GM19023 (cell line): Measurements from ENCODE around the gene KRTAP1-5.
"Not testable (repeated sequence)": the region's sequence is repeated elsewhere in the genome, so short reads cannot be mapped to it uniquely, and the experiment has no call there.

Source experiments
- ATAC-seq: cut with Tn5 transposase; IDR thresholded peaks from one replicate; pipeline ENCODE4 v1.9.1; 2021; ENCODE audit warnings: mild to moderate bottlenecking, moderate library complexity; ENCODE audit not compliant: unreplicated experiment

The KRTAP1-5 gene, protein sequence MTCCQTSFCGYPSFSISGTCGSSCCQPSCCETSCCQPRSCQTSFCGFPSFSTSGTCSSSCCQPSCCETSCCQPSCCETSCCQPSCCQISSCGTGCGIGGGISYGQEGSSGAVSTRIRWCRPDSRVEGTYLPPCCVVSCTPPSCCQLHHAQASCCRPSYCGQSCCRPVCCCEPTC

DNA sequence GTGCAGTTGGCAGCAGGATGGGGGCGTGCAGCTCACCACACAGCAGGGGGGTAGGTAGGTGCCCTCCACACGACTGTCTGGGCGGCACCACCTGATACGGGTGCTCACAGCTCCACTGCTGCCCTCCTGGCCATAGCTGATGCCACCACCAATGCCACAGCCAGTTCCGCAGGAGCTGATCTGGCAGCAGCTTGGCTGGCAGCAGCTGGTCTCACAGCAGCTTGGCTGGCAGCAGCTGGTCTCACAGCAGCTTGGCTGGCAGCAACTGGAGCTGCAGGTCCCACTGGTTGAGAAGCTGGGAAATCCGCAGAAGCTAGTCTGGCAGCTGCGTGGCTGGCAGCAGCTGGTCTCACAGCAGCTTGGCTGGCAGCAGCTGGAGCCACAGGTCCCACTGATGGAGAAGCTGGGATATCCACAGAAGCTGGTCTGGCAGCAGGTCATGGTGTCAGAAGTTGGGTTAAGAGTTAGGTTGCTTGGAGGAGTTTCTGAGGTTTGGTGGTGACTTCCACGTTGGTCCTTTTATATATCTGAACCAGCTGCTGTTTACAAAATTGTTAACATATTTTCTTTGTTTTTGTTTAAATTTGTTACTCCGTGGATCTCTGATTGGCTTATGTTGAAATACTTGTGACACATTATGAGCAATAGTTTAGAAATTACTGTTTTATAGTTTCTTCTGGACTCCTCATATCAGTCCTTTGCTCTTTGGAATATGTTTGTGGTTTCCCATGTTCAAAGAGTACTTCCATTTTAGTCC is at the start of gene KRTAP1-5:
TSS of gene KRTAP1-5 (minus strand) at position 494 of the 757 bp plus-strand sequence. CDS start at position 441, 53 bp downstream.
- no peak for ATAC-seq

DNA sequence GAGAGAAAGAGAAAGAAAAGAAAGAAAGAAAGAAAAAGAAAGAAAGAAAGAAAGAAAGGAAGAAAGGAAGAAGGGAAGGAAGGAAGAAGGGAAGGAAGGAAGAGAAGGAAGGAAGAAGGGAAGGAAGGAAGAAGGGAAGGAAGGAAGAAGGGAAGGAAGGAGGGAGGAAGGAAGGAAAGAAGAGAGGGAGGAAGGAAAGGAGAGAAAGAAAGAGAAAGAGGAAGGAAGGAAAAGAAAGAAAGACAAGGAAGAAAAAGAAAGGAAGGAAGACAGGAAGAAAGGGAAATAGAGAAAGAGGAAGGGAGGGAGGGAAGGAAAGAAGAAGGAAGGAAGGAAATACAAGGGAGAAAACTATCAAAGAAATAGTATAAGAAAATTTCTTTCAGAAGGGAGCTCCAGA is 49.8 kb upstream of the KRTAP1-5 start:
- ATAC-seq = no peak

DNA sequence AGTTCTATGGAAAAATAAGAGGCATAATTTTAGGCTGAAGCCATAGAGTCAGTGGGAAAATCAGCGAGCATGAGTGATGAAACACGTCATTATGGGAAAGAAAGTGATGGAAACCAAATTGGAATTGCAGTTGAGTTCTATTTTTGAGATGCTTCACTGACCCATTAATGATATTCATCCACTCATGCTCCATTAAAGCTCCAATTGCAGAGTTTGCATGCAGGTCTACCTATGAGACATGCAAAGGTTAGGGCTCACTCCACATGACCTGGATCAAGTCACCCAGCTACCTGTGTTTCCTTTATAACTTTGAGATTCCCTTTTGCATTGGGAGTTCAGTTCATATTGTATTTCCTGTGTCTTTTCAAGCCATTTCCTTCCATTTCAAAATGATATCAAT is 46.7 kb upstream of the KRTAP1-5 start:
- ATAC-seq = no peak

DNA sequence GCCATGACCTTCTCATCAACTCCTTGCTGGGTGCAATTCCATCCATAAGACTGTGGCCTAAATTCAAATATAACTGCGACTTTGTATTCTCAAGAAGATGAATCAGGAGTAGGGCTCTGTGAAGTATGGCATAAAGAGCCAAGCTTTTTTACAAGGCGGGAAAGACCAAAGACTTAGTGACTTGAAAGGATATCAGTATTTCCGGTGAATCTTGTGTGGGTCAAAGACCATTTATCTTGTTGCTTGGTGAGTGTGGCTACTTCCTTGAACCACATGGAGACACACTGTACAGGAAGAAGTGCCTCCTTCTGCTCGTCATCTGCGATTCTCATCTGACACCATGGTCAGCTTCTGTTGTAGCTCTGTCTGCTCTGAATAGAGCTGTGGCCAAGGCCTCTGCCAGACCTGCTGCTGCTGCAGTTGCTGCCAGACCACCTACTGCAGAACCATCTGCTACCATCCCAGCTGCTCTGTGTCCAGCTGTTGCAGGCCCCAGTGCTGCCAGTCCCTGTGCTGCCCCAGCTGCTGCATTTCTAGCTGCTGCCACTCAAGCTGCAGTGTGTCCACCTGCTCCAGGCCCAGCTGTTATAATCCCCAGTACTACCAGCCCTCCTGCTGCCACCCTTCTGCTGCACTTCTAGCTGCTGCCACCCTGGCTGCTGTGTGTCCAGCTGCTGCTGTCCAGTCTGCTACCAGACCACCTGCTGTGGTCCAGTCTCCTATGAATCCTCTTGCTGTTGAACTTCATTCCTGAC is 44.8 kb upstream of the KRTAP1-5 start:
- ATAC-seq = no peak

DNA sequence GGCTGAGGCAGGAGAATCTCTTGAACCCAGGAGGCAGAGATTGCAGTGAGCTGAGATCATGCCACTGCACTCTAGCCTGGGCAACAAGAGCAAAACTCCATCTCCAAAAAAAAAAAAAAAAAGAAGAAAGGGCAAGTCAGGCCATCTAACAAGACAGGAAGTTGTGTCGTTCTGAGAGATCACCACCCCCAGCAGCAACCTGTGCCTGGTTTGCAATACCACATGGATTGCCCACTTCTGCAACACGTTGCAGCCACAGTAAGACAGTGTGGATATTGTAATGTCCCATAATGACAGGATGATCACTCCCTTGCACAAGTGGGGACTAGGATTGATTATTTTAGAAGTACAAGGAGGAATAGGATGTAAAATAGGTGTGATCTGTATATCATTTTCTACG is 42.0 kb upstream of the KRTAP1-5 start:
- no peak for ATAC-seq

DNA sequence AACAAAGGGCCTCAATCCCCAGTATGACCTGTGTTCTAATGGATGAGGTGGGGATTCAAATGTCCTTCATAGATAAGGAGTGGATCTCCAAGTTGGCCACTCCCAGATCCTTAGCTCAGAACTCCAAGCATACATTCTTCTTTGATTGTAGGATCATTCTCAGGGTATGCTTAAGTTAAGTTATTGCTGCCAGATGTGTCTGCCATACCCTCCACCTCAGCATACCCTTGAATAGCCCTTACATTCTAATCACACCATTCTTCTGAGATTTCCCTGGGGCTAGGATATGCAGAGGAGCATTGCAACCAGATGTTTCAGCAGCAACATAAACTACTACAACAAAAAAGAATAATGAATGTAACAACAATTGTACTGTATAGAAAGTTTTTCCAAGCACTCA is 40.3 kb upstream of the KRTAP1-5 start:
- no peak for ATAC-seq

DNA sequence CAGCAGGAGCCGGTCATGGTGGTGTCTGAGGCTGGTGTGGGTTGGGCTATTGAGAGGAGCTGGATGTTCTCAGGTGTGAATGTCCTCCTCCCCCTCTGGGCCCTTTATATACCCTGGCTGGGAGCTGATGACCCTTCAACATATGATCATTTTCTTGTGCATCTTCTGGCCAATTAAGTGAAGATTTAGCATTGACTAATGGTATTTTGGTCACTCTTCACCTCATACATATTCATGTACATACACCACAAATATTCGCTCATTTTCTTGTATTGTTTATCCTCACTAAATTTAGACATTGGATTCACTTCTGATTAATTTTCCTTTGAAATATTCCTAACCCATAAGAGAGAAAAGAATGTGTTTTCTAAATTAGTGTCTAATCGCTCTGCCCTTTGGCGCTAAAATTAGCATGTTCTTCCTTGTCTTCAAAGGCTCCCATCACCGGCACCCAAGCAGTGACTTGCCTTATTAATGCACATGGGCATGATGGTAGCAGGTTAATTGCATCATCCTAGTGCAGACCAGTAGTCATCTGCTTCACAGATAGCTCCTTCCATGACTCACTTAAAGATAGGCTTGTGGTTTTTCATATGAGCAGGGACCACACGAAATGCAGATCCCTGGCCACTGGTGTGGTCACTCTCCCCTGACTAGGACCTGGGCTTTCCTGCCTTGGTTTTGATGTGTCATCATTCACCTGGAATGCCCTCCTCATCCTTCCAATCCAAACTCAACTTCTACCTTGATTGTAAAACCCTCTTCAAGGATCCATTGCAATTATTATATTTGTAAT is 39.0 kb upstream of the KRTAP1-5 start, which contains the start of gene KRTAP2-4:
TSS of gene KRTAP2-4 (minus strand) at position 51 of the 796 bp plus-strand sequence. CDS start at position 17, 34 bp downstream.
- no peak for ATAC-seq

DNA sequence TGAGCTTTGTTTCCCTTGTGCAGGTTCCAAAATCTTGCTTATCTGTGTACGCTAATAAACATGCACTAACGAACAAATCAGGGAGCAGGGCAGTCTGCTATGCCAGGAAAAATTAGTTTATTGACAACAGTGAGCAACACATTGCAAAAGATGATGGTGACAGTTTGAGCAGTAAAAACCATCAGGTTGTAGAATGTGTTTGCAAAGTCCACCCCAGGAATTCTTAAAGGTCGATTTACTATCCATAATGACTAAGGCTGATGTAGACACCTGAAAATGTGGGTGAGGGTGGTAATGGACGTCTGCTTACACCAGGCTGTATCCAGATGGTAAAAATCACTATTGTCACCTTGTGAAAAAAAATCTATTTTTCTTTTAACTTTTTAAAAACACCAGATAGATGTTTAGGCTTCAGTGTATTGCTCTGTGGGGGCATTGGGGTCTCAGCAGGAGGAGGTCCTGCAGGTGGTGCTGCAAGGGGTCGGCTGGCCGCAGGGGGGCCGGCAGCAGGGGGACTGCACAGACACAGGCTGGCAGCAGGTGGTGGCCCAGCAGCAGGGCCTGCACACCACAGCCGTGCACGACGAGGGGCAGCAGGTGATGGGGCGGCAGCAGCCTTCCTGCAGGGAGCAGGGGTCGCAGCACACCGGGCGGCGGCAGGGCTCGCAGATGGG is 38.1 kb upstream of the KRTAP1-5 start:
- ATAC-seq = not testable (repeated sequence)

DNA sequence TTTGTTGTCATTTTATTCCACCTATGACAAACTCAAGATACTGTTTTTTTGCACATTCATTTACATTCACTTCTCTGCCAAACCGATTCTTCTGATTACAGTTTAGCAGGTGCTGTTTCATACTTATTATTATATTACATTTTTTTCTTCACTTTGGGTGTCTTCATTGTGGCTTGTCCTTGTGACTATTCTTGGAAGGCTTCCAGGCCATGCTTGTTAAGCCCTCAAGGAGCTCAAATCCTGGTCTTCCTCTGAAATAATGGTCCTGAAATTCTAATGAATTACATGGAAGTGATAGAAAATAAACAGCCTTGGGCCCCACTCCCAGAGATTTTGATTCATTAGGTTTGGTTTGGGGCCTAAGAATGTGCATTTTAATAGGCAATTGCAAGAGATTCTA is 37.3 kb upstream of the KRTAP1-5 start:
- ATAC-seq = no peak

DNA sequence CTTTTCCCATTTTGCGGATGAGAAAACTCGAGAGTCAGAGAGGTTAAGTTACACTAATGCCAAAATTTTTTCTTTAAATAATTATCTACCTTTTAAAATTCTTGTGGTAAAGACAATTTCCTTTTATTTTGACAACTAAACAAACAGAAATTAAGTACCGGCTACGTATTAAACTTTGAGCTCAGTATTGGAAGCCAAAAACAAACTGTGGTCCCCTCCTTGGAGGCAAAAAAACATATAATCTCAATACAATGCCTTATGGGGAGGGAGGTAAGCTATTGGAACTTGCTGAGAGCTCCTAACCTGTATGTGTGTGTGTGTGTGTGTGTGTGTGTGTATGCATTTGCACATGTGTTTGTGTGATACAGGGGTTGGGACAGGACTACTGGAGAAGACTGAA is 36.4 kb upstream of the KRTAP1-5 start:
- ATAC-seq = no peak

DNA sequence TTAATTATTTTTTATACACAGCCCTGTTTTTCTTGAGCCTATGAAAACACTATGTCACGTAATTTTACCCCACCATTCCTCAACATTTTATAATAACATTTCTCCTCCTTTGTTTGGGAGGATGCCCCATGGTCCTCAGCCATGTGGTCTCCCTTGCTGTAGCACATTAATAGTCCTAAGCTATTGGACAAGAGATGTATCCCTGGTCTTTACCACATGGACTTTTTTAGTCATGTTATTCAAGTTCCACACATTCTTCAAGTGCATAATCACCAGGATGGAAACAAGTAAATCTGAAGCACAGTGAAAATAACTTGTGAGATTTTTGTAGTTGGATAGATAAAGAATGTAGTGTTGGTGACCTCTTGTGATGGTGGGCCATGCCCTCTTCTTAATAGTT is 35.0 kb upstream of the KRTAP1-5 start:
- ATAC-seq = no peak

DNA sequence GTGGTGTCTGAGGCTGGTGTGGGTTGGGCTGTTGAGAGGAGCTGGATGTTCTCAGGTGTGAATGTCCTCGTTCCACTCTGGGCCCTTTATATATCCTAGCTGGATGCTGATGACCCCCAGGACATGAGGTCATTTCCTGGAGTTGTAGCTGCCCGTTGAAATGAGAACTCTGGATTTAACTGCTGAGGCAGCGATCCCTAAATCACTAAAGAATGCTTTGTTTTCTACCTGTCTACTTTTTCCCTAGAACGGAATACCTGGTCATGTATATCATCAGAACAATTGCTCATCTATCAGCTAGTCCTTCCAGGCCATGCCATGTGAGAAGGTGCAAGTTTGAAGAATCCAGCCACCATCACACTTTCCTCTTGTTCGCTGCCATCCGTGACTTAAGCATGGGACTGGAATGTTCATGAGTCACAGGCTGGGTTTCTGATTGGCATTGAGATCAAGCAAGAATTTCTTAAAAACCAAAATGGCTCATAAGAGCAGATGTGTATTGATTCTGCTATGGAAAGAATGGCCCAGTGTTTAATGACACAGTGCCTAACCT is 33.1 kb upstream of the KRTAP1-5 start, which contains the start of gene KRTAP2-3:
TSS of gene KRTAP2-3 (minus strand) at position 63 of the 553 bp plus-strand sequence. CDS start 64 bp downstream, outside the sequence.
- no peak for ATAC-seq

DNA sequence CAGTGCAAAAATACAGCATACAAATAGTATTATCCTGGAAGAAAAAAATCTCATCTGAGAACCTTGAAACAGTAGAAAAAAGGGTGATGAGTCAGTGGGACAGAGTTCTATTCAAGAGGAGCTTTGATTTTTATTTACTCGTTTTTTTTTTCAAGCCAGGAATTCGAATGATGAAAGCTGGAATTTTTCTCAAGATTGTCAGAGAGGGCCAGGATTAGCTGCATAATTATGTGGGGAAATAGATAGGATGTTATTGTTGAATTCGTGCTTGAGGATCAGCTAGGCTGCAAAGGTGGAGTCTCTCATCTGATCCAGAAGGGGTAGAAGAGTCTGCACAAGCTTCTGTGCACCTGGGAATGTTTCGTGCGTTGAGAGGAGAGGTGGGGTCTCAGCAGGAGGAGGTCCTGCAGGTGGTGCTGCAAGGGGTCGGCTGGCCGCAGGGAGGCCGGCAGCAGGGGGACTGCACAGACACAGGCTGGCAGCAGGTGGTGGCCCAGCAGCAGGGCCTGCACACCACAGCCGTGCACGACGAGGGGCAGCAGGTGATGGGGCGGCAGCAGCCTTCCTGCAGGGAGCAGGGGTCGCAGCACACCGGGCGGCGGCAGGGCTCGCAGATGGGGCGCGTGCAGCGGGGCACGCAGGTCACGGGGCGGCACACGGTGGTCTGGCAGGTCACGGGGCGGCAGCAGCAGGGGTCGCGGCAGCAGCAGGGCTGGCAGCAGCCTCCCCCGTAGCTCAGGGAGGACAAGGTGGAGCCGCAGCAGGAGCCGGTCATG is 32.5 kb upstream of the KRTAP1-5 start:
- not testable (repeated sequence) for ATAC-seq

DNA sequence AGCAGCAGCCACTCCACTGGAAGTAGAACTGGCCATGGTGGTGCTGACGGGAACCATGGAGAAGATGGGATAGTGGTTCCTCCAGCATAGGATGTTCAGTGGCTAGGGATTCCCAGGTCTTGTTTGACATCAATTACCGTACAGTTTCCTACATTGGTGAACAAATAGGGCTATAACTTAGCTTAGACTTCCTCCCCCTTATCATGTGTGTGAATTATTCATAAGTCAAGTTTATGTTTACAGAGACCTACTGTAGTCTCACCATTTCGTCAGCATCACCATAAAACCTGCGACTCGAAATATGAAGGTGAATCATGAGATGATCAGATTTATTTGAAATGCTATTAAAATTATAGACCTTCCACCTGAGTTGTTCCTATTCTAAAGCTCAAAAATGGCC is 31.7 kb upstream of the KRTAP1-5 start:
- ATAC-seq = no peak

DNA sequence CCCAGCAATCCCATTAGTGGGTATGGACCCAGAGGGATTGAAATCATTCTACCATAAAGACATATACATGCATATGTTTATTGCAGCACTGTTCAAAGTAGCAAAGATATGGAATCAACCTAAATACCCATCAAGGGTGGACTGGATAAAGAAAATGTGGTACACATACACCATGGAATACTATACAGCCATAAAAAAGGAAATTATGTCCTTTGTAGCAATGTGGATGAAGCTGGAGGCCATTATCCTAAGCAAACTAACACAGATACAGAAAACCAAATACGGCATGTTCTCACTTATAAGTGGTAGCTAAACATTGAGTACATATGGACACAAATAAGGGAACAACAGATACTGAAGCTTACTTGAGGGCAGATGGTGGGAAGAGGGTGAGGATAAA is 30.5 kb upstream of the KRTAP1-5 start:
- ATAC-seq = no peak

DNA sequence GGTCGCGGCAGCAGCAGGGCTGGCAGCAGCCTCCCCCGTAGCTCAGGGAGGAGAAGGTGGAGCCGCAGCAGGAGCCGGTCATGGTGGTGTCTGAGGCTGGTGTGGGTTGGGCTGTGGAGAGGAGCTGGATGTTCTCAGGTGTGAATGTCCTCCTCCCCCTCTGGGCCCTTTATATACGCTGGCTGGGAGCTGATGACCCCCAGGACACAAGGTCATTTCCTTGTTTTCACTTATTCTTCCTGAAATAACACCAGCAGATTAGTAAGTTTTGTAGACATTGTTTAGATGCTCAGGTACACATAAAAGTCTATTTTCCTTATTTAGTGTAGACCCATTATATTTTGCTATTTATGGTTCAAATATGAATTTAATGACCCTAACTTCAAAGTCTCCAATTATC is 28.1 kb upstream of the KRTAP1-5 start, which contains the start of gene KRTAP2-2:
TSS of gene KRTAP2-2 (minus strand) at position 101 of the 400 bp plus-strand sequence. CDS start at position 82, 19 bp downstream.
- not testable (repeated sequence) for ATAC-seq

DNA sequence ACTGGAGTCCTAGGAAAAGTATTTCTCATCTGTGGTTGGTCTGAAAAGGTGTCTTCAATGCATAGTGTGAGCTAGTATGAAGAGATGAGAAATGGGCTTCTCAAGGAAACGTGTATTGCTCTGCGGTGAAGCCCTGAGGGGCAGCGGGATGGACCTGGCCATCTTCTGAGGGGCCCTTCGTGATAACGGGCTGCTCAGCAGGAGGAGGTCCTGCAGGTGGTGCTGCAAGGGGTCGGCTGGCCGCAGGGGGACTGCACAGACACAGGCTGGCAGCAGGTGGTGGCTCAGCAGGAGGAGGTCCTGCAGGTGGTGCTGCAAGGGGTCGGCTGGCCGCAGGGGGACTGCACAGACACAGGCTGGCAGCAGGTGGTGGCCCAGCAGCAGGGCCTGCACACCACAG is 27.5 kb upstream of the KRTAP1-5 start:
- not testable (repeated sequence) for ATAC-seq

DNA sequence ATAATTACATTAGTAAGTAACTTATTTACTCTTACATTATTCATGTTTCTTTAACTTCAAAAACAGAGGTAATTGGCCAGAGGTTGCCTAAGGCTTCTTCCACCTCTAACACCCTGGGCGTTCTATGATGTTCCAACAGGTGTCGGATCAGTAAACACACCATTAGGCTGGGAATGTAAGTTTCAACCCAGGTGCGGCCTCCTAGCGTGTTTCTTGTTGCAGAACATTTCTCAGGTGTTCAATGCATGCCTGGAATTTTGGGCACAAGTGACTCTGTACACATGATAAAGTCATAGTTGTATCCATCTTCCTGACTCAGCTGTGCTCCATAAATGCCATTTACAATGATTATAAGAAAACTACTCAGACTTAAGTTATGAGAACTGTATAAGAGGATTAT is 27.0 kb upstream of the KRTAP1-5 start:
- no peak for ATAC-seq

DNA sequence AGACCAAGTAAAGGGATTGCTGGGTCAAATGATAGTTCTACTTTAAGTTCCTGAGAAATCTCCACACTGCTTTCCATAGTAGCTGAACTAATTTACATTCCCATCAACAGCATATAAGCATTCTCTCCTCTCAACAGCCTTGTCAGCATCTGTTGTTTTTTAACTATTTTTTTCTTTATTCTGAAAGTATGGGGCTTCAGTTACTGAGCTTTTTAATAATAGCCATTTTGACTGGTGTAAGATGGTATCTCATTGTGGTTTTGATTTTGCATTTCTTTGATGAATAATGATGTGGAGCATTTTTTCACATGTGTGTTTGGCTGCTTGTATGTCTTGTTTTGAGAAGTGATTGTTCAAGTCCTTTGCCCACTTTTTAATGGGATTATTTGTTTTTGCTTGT is 25.6 kb upstream of the KRTAP1-5 start:
- ATAC-seq = no peak
